ENCODE results near the gene FGGY.

GRCh38 chr1:59750328-59751003, 453.6 kb downstream of the FGGY start:
- TF ChIP-seq CTCF (IDR thresholded peaks at IDR 0.05; ENCODE audit: borderline replicate concordance, extremely low read depth, low read length, poor library complexity, severe bottlenecking) (no peak), EZH2 (IDR thresholded peaks at IDR 0.05; ENCODE audit: borderline replicate concordance, low read depth, low read length, severe bottlenecking) (no peak)

All from DND-41 (cell line).